ENCODE results near the gene TMEM207. TPM values are rescaled to one million over a fixed set of nuclear protein-coding genes. Genes with fewer than 3 reads are reported as not detected.

The TMEM207 gene
- total and polyA plus RNA-seq, 2 donors (not counting 1 experiment from before 2014, with no cell fraction given), result not detected

DNA sequence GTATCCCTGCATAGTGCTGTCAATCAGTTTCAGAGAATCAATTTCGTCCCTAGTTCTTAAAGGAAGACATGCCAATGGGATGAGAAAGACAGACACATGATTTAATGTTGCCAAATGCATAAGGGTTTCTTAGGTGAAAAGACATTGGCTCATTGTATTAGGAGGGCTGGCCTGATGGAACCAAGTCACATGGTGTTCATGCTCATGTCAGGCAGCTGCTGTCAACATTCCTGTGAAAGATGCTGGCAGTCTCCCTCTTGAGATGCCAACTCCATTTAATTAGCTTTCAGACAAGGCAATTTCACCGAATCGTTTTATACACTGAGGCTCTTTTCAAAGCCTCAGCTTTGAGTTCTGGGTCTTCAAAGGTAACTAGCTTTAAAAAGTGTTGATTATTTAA lies 48.1 kb upstream of the TMEM207 start:
- Histone ChIP-seq H4K20me1 (ENCODE audit: control insufficient read depth, extremely low read depth, insufficient read depth, low read length) (no peaks in the 10 kb centered on the region), H3K27ac (ENCODE audit: insufficient read depth, low read length) (no peak overlapping the region)
- peak in 1 of 2 donors; percentile 24 for DNase-seq (ENCODE audit: low read depth in 2 of 2)

DNA sequence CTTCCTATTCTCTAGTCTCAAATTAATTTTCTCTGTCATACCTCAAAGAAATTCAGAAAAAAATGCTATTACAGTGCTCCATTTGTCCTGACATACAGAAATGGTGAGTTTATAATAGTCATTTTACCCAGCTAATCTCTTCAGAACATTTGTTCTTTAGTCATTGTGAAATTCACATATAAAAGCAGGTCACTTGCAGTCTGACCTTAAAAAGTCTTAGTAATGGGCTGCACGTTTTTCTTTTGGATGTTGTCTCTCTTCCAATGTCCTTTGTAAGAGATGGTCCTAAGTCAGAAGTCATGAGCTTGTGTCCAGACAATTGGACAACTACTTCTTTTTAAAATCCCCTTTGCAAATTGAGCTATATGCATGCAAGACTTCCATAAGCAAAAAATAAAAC lies 47.2 kb upstream of the TMEM207 start:
- Histone ChIP-seq H3K36me3 (ENCODE audit: control insufficient read depth, insufficient read depth, low read length) (no peaks in the 10 kb centered on the region), H3K4me3 (replicated peaks in 1 of 4; ENCODE audit: control extremely low read depth in 1 of 4, insufficient read depth in 1 of 4, low read depth in 3 of 4, low read length in 4 of 4) (no peak overlapping the region), H3K9me3 (ENCODE audit: control insufficient read depth, insufficient read depth, low read depth, low read length) (no peaks in the 10 kb centered on the region), H4K20me1 (ENCODE audit: control insufficient read depth, extremely low read depth, insufficient read depth, low read length) (no peaks in the 10 kb centered on the region), H3K79me2 (ENCODE audit: control insufficient read depth, insufficient read depth, low read length) (no peaks in the 10 kb centered on the region), H3K4me1 (ENCODE audit: control insufficient read depth, extremely low read depth, insufficient read depth, low read length) (no peaks in the 10 kb centered on the region), H3K9ac (ENCODE audit: insufficient read depth, low read length) (no peak overlapping the region), H3K27me3 (ENCODE audit: control insufficient read depth, insufficient read depth, low read length) (no peaks in the 10 kb centered on the region), H3K27ac (ENCODE audit: insufficient read depth, low read length) (no peak overlapping the region), H2AFZ (ENCODE audit: low read length) (no peak overlapping the region), H3K4me2 (ENCODE audit: extremely low read depth, insufficient read depth, low read length) (no peak overlapping the region)
- TF ChIP-seq, protein P1, sequence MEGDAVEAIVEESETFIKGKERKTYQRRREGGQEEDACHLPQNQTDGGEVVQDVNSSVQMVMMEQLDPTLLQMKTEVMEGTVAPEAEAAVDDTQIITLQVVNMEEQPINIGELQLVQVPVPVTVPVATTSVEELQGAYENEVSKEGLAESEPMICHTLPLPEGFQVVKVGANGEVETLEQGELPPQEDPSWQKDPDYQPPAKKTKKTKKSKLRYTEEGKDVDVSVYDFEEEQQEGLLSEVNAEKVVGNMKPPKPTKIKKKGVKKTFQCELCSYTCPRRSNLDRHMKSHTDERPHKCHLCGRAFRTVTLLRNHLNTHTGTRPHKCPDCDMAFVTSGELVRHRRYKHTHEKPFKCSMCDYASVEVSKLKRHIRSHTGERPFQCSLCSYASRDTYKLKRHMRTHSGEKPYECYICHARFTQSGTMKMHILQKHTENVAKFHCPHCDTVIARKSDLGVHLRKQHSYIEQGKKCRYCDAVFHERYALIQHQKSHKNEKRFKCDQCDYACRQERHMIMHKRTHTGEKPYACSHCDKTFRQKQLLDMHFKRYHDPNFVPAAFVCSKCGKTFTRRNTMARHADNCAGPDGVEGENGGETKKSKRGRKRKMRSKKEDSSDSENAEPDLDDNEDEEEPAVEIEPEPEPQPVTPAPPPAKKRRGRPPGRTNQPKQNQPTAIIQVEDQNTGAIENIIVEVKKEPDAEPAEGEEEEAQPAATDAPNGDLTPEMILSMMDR (conservative IDR thresholded peaks at IDR 0.05 in 1 of 2, IDR thresholded peaks at IDR 0.05 in 1 of 2; ENCODE audit: low read depth in 1 of 2, low read length in 2 of 2), result no peak
- TF ChIP-seq EZH2 (IDR thresholded peaks at IDR 0.05; ENCODE audit: low read length, missing control alignments), result no peak
- no peak for DNase-seq (ENCODE audit: low read depth in 2 of 2)

More for the DNA sequence above, 48.1 kb upstream of the TMEM207 start:
- no peaks in the 10 kb centered on the region for H3K79me2 ChIP-seq (ENCODE audit: control insufficient read depth, insufficient read depth, low read length)
- no peaks in the 10 kb centered on the region for H3K36me3 ChIP-seq (ENCODE audit: control insufficient read depth, insufficient read depth, low read length)
- no peak overlapping the region for H3K9ac ChIP-seq (ENCODE audit: insufficient read depth, low read length)
- H3K27me3 ChIP-seq (ENCODE audit: control insufficient read depth, insufficient read depth, low read length), result no peaks in the 10 kb centered on the region
- TF ChIP-seq, protein P1 (conservative IDR thresholded peaks at IDR 0.05 in 1 of 2, IDR thresholded peaks at IDR 0.05 in 1 of 2; ENCODE audit: low read depth in 1 of 2, low read length in 2 of 2), result no peak
- TF ChIP-seq EZH2 (IDR thresholded peaks at IDR 0.05; ENCODE audit: low read length, missing control alignments), result no peak
- H3K9me3 ChIP-seq (ENCODE audit: control insufficient read depth, insufficient read depth, low read depth, low read length), result no peaks in the 10 kb centered on the region
- H3K4me3 ChIP-seq (replicated peaks in 1 of 4; ENCODE audit: control extremely low read depth in 1 of 4, insufficient read depth in 1 of 4, low read depth in 3 of 4, low read length in 4 of 4), result no peak overlapping the region
- H3K4me1 ChIP-seq (ENCODE audit: control insufficient read depth, extremely low read depth, insufficient read depth, low read length), result no peaks in the 10 kb centered on the region
- no peak overlapping the region for H2AFZ ChIP-seq (ENCODE audit: low read length)
- no peak overlapping the region for H3K4me2 ChIP-seq (ENCODE audit: extremely low read depth, insufficient read depth, low read length)

DNA sequence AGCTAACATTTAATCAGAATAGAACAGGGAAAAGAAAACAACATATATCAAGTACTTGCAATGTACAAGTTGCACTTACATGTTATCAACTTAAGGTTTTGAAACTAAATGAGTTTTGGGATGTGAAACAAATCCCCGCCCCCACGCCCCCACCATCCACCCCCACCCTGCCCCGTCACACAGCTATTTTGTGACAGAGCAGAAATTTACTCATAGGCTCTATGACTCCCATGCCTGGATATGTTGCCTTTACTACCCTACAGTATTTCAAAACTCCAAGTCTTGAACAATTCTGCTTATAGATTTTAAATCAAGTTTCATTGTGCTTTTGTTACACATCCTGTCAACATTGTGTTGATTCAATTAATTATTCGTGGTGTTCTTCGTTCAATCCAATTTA lies 46.1 kb upstream of the TMEM207 start:
- H3K27ac ChIP-seq (ENCODE audit: insufficient read depth, low read length), result no peak overlapping the region
- H3K4me3 ChIP-seq (replicated peaks in 1 of 4; ENCODE audit: control extremely low read depth in 1 of 4, insufficient read depth in 1 of 4, low read depth in 3 of 4, low read length in 4 of 4), result no peak overlapping the region
- no peak overlapping the region for H3K4me2 ChIP-seq (ENCODE audit: extremely low read depth, insufficient read depth, low read length)
- TF ChIP-seq, protein P1 (conservative IDR thresholded peaks at IDR 0.05 in 1 of 2, IDR thresholded peaks at IDR 0.05 in 1 of 2; ENCODE audit: low read depth in 1 of 2, low read length in 2 of 2), result no peak
- TF ChIP-seq EZH2 (IDR thresholded peaks at IDR 0.05; ENCODE audit: low read length, missing control alignments), result no peak
- no peaks in the 10 kb centered on the region for H4K20me1 ChIP-seq (ENCODE audit: control insufficient read depth, extremely low read depth, insufficient read depth, low read length)
- no peaks in the 10 kb centered on the region for H3K27me3 ChIP-seq (ENCODE audit: control insufficient read depth, insufficient read depth, low read length)
- H3K79me2 ChIP-seq (ENCODE audit: control insufficient read depth, insufficient read depth, low read length), result no peaks in the 10 kb centered on the region
- peak in 1 of 2 donors; percentile 11 for DNase-seq (ENCODE audit: low read depth in 2 of 2)
- H3K36me3 ChIP-seq (ENCODE audit: control insufficient read depth, insufficient read depth, low read length), result no peaks in the 10 kb centered on the region
- H3K9ac ChIP-seq (ENCODE audit: insufficient read depth, low read length), result no peak overlapping the region
- H3K9me3 ChIP-seq (ENCODE audit: control insufficient read depth, insufficient read depth, low read depth, low read length), result no peaks in the 10 kb centered on the region
- no peaks in the 10 kb centered on the region for H3K4me1 ChIP-seq (ENCODE audit: control insufficient read depth, extremely low read depth, insufficient read depth, low read length)
- no peak overlapping the region for H2AFZ ChIP-seq (ENCODE audit: low read length)
